Left forelimb (tissue), 1 donor: ENCODE results near the gene KANK4.
A peak's percentile ranks its signal among the peaks of the same experiment; 100 is the strongest.

Experiments used
- DNase-seq: peaks from one replicate; pipeline ENCODE4 v3.0.0-alpha.2; 2018; ENCODE audit warnings: low spot score

Gene KANK4

DNA sequence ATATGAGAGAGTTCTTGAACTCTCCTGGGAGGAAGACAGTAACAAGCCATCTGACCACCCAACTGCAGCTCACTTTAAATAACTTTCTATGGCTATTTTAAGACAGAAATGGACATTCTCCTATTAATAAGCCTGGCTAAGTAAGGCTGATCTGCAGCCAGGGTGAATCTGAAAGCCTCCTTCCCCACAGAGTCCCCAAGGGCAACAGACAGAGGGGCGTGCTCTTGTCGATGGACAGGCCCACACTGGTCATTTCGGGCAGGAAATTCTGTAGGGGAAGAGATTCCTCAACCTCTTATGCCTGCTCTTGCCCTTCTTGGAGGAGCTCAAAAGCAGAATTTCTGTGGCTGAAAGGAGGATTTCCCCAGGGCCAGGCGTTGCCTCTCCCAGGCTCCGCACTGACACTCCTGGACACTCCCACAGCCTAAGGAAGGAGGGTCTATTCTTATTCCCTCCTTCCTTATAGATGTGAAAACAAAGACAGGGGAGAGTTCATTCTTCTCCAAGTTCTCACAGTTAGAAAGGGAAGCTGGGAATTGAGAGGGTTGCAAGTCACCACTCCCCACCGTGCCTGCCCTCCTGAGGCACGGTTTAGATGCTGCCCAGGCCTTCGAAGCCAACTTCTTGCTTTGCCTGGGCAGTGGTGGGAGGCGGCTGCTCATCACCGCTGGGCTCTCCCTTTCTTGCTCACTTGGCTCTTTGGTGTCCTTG is 17.9 kb upstream of the KANK4 start:
- no peak for DNase-seq

DNA sequence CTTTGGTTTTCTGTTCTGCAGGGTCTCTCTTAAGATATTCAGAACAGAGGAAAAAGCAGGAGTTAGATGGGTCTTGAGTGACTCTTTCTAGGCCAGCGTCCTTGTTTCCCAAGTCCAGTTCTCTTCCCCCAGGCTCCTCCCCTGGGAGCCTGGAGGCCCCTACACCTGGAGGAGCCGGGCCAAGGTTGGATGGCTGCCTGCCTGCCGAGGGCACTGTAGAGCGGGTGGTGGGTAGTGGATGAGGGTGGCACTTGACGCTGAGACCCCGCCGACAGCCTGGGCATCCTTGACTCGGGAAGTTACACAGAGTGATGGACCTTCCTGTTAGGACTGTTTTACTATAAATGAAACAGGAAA is 17.4 kb upstream of the KANK4 start:
- no peak for DNase-seq

DNA sequence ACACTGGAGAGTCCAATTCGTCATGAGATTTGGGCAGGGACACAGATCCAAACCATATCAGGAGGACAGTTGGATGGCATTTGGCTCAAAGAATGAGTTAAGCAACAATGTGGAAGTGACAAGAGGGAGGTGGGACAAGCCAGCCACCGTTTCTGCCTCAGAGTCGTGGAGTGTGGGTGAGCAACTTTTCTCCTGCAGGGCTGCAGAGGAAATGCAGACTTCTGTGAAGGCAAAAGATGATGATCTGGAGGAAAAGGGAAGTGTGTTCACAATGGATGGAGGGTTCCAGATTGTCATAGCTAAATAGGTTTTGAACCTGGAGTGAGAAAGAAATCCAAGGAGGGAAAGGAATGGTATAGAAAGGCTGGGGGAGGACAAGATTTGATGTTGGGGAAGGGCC is 16.4 kb upstream of the KANK4 start:
- DNase-seq, result no peak

DNA sequence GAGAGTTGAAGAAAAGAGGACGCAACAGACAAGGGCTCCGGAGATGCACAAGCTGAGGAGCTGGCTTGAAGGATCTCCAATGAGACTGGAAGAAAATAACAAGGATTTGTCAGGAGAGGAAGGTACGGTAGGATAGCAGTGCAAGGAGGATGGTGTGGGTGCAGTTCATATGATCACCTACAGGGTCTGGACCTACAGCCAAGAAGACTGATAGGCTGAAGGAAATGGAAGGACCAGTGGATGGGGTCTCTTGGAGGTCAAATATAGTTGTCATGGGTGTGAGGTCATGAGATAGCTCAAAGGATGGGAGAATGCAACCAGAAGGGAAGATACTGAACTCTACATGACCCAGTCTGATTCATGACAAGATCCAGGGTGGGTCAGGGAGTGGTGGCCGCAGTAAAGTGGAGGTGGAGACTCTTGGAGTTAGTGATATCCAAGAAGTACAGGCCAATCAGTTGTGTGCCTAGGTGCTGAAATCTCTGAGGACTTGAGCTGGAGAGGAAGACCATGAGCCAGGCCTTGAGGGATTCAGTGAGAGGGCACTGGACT is 15.3 kb upstream of the KANK4 start:
- no peak for DNase-seq

DNA sequence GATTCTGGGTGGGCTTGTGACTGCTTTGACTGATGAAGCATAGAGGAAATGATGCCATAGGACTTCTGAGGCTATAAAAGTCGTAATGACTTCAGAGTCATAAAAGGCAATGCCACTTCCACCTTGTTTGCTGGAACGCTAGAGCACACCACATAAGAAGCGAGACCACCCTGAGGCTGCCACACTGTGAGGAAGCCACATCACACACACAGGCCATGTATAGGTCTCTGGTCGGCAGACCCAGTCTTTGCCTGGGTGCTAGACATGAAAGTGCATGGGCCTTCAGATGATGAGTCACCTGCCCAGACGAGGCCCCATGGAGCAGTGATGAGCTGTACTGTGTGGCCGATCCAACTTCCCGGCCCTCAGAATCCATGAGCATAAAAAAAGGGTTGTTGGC is 14.2 kb upstream of the KANK4 start:
- no peak for DNase-seq

DNA sequence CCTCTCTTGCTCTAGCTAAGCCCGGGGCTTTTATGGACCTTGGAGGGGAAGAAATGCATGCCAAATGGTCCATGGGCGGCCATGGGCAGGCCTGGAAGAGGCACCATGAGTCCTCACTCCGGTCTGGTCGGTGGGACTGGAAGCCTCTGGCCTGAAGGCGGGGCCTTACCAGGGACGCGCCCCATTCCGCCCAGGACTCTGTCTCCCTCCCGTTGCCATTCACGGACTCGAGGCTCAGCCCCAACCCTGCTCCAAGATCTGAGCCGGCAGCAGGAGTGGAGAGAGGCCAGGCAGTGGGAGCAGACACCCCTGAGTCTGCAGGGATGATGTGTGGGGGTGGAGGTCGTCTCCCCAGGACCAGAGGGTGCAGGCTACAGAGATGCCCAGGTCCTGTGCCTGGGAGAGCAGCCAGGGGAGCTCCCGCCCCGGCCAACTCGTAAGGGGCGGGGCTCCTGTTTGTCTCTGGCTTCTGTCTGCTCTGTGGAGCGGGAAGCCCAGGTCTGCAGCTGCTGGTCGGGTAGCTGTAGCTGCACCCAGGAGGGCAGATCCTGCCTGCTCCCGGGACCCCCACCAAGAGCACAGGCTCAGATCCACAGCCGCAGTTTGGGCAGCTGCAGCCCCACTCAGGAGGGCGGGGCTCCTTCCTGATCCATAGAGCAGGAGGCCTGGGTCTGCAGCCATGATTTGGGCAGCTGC is 8.3 kb upstream of the KANK4 start:
- no peak for DNase-seq

DNA sequence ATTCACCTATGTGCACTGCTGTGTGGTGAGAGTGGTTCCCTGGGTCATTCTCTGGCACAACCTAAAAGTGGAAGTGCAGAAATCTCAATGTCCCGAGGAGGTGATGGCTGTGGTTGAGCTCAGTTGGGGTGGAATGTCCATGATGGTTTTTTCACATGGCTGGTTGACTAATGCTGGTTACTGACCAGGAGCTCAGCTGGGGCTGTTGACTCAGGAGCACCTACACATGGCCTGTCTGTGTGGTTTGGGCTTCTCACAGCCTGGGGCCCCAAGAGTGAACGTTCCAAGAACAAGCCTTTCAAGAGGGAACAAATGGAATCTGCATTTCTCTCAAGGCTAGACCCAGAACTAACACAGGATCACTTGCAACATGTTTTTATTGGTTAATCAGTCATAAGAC is 6.4 kb upstream of the KANK4 start:
- no peak for DNase-seq

DNA sequence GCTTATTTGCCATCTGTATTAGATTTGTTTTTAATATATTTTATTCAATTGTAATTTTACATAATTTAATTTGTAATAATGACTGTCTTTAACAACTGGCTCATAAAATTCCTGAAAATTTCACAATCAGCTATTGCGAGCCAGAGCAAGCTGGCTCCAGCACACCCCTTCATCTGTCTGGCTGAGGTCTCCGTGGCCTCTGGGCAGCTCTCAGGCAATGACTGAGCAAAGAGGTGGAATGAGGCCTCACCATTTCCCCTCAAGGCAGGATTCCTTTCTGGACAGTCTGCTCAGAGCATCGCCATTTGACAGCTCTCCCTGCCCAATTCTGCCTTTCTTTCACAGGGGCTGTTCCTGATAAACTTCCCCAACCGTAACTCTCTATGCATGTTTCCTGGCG is 5.8 kb upstream of the KANK4 start:
- no peak for DNase-seq

DNA sequence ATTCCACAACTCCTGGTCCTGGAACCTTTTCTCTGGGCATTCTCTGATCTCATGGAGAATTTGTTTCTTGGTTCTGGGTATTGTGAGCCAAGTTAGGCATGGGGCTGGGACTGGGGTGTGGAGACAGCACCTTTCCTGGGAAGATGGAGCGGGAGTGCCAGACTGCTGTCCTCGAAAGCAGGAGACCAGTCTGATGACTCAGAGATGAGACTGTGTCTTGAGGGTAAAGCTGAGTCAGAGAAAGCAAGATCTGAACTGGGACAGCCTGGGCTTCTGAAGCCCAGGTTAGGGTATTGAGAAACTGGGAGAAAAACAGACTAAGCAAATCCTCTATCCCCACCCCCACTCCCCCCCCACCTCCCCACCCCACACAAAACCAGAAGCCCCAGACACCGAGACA is 2.2 kb upstream of the KANK4 start:
- DNase-seq, result no peak

DNA sequence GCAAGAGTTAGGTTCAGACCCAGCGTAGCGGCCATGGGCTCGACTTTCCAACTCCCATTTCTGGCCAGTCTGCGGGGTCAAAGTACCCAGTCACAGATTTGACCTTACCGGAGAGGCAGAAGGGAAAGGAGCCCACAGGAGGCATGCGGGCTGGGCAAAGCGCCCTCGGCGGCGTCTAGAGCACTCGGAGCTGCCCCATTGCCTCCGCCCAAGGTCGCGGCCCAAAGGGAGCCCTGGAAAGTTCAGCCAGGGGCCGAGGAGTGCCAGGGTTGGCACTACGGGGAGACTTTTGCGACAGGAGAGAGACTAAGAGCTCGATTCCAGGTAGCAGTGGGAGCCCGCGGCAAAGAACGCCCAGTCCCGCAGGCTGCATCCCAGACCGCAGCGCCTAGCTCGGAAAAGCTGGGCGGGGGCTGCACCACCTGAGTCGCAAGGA is 896 bp downstream of the KANK4 start:
- peak; percentile 57 for DNase-seq

DNA sequence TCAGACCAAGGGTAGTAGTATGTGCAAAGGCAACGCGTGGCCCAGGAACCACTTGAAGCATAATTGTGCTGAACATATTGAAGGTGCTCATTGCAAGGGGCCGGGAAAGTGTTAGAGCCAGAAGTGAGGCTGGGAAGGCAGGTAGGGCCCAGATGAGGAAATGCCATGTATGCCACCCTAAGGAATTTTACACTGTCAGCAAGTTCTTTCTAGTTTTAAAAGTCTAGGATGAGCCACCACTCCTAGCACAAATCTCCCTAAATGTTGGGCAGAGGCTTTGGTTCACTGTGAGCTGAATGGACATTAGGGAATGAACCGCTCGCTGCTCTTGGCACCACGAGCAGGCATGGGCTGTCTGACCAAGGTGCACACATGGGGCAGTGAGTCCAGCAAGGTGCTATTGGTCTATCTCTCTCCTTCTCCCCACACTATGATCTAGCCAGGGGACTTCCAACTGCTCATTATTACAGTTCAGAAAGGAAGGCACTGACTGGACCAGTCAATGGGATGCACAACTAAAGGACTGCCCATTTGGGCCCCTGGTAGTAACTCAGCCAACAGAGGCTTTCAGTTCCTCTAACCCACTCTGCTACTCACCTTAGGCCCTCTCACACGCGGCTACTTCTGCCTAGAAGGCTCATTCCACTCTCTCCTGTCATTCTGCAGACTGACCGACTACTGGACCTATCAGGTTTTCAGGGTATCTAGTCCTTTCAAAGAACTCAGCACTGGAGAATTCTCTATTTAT is 2.0 kb downstream of the KANK4 start:
- no peak for DNase-seq

DNA sequence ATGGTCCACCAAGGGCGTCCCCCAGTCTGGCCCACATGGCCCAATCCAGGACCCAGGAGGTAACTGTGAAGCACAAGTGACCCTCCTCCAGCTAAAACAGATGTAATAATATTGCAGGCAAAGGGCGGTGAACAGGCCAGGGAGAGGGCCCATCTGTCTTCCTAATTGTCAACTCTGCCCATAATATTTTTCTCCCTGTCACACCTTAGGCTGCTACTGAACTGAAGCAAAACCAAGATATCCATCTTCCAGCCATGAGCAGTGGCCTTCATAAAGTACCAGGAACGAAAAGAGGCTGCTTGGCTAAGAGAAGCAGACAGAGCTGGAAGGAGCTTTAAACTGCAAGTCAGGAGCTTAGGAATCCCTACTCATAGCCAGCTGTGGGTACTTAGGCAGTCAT is 3.1 kb downstream of the KANK4 start:
- no peak for DNase-seq

DNA sequence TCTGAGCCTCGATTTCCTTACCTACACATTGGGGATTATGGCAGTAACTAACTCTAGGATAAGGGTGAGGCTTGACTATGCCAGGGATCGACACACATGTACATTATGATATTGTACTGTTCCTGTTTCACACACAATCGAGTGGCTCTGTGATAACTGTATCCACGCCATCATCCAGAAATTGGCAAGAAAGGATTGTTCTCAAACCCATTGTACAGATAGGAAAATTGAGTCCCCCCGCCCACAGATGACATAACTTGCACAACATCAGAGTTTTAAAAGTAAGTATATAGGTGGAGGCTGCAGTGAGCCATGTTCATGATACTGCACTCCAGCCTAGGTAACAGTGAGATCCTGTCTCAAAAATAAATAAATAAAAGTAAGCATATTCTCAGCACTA is 3.8 kb downstream of the KANK4 start:
- DNase-seq, result no peak

DNA sequence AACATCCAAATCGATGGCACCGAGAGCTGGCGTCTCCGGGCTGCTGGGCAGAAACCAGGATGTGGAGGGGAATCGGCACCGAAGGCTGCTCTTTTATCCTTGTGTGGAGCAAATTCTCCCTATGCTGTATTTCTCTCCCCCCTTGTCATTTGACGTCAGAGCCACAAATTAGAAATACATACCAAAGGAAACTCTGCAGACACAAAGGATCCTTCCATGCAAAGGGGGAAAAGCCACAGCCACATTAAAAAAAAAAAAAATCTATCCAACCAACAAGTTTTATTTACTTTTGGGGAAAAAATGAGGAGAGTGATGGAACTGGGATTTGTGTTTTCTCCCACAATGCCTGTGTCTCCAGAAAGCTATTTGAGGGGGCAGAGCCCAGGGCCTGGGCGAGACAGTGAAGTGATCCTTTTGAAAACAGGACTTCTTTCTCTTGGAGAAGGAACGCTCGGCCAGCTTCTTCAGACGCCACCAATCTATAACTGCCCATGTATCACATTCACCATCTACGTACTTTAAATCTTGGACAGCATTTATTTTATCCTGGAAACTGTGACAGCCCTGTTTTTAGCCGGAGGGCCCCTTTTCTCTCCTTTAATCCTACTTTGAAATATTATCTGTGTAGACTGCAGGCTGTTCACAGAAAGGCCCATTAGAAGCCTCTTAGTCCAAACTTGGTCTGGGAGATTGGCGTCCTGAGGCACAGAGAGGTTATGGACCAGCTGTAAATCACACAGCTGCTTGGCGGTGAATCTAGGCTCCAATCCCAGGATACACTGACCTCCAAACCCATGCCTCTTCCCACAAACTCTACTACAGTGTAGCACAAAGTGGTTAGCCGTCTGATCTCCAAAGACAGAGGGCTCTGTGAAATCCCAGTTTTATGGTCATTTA is 4.5 kb downstream of the KANK4 start:
- no peak for DNase-seq

DNA sequence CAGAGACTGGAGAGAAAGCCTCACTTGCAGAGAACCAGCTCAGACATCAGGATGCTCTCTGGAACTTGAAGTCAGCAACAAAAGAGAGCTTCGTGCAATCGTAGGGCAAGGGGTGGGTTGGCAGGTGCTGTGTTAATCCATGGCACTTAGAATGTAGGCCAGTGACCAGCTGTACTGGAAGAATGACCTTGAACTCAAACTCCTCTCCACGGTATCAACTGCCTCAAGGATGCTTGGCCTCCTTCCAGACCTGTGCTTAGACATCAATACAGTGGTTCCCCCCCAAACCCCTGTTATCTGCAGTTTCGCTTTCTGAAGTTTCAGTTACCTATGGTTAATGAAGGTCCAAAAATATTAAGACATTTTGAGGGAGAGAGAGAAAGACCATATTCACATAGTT is 6.5 kb downstream of the KANK4 start:
- no peak for DNase-seq

DNA sequence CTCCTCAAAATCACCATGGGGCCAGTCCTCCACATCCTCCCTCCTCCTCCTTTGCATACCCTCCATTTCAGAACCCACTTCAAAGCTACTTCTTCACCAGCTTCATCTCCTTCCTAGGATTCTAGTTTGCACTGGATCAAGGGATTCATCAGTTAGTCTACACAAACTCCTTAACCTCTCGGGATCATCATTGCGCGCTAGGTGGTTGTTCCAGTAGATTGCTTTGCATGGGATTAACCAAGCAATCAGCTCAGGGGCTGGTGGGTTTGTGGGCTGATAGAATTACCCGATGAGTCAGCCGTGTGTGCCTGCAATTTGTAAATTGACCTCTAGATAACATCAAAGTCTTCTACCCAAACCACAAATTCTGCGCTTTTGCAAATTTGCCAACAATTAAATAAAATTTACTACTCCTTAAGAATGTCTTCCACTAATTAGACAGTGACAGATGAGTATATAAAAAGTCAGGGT is 7.7 kb downstream of the KANK4 start:
- no peak for DNase-seq

DNA sequence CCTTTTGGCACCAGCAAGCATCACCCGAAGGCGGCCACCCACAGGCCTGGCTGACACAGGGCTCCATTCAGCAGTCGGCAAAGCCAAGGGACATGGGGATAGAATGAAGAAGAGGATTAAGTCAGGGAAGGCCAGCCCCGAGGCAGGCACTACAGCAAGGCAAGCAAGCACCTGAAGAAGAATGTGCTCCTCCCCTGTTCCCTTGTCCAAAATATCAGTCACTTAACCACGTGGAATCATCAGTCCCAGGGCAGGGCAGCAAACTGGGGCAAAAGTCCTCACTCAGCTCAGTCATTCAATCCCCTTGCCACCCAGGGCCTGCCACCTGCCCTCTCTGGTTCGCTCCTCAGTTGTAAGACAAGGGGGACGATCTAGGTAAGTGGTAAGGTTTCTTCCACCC is 9.3 kb downstream of the KANK4 start:
- DNase-seq, result no peak

DNA sequence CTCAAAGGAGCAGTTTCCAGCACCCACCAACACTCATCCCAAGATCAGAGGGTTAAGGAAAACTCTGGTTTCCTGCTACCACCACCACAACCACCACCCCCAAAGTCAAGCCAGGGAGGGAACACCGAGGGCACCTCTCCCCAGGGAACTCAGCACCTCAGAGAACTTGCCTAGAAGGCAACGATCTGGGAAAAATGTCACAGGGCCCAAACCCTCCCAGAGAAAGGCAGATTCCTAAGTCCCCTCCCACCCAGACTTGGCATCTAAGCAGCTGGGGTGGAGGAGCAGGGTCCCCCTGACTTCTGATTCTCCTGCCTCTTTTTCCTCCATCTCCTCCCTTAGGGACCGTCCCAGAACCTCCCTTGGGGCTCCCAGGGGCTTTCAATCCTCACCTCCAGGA is 10.6 kb downstream of the KANK4 start:
- DNase-seq, result no peak

DNA sequence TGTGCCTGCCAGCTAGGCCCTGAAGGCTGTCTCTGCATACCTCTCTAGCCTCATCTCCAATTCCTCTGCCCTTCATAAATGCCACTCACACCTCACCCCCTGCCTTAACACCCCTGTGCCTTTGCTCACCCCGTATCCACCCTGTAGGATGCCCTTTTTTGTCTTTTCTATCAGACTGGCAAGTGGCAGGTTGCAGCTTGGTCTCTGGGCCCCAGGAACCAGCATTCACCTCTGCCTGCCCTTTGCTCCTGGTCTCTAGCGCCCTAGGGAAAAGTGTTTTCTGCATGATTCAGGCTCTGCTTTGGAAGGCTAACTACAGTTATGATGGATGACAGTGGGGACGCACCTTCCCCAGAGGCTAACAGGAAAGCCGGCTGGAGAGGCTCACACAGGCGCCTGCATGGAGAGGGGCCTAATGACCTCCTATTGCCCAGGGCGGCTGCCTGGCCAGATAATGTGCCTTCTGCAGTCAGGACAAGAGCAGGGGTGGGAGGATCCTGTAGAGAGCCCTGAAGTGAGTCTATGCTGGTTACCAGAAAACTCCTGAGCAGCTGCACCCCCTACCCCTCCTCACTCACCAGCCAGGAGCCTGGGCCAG is 11.2 kb downstream of the KANK4 start:
- no peak for DNase-seq

DNA sequence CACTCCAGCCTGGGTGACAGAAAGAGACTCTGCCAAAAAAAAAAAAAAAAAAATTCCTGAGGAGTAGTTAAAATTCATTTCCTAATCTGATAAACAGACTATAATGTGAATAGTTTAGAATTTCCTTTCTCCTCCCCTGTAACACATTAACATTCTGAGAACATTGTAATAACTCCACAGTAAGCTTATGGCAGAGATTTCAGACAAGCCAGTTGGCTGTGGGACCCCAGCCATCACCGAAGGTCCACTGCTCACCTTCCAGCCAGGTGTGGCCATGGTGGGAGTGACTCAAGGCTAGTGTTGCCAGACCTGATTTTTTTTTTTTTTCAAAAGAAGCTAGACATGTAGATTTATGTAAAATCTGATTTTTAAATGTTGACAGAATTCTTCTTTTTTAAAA is 11.8 kb downstream of the KANK4 start:
- DNase-seq, result no peak

DNA sequence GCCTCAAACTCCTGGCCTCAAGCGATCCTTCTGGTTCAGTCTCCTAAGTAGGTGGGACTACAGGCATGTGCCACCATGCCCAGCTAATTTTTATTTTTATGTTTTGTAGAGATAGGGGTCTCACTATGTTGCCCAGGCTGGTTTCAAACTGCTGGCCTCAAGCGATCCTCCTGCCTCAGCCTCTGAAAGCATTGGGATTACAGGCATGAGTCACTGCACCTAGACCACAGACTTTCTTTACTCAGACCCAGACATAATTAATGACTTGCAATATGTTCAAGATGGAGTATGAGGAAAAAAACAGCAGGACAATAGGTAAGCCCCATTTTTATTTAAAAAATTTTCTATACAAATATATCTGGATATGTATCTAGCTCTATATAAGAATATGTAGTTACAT is 13.2 kb downstream of the KANK4 start:
- no peak for DNase-seq

DNA sequence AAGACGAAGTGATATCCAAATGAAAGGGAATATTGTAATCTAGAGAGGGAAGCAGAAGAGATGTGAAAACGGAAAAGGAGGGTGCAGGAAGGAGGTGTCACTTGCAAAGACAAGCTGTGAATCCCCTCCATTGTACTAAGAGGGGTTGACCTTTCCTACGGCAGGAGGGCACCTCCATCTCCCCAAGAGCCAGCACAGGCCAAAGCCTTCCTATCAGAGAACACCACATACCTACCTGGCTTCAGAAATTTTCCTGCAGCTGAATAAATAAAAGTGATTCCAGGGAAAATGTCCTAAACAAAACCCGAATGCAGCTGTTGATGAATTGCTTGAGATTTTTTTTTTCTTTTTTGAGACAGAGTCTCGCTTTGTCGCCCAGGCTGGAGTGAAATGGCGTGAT is 14.3 kb downstream of the KANK4 start:
- no peak for DNase-seq
